Measurements from ENCODE around the gene FANCC. TPM values are rescaled to one million over a fixed set of nuclear protein-coding genes. Genes with fewer than 3 reads are reported as not detected.
A peak's percentile ranks its signal among the peaks of the same experiment; 100 is the strongest.

FANCC gene
- total RNA-seq, 1 donor from 2014 or later = 9.3 TPM

DNA sequence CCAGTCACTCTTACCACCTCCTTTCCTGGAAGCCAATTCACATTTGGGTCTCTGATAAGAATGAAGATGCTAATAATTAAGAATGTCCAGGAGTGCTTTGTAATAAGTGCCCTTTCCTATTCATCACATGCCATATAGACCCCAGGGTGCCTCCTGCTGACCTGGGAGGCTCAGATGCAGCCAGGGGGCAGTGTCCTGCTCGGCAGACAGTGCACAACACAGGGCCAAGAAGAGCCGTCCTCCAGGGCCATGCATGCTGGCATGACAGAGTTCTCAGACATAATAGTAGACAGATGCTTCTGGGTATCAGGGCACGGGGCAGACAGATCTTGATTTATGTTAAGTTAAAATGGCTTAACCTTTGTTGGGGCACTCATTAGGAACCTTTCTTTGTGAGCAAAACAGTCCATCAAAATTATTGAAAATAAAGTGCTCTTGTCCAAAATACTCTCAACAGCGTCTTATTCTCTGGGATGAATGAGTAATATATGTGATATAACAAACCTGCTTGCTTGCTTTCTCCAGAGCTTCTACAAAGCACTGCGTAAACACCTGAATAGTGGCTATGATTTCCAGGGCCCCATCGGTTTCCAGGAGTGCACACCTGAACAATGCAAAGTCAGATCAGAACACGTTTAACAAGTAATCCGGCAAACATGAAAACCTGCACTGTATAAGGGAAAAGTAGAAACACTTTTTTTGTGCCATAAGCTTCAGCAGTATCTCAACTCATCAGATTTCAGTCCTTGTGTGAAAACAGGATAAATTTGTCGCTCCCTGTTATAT lies 192.7 kb downstream of the FANCC start:
- TF ChIP-seq, protein P1, sequence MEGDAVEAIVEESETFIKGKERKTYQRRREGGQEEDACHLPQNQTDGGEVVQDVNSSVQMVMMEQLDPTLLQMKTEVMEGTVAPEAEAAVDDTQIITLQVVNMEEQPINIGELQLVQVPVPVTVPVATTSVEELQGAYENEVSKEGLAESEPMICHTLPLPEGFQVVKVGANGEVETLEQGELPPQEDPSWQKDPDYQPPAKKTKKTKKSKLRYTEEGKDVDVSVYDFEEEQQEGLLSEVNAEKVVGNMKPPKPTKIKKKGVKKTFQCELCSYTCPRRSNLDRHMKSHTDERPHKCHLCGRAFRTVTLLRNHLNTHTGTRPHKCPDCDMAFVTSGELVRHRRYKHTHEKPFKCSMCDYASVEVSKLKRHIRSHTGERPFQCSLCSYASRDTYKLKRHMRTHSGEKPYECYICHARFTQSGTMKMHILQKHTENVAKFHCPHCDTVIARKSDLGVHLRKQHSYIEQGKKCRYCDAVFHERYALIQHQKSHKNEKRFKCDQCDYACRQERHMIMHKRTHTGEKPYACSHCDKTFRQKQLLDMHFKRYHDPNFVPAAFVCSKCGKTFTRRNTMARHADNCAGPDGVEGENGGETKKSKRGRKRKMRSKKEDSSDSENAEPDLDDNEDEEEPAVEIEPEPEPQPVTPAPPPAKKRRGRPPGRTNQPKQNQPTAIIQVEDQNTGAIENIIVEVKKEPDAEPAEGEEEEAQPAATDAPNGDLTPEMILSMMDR (IDR thresholded peaks at IDR 0.05) = peak; percentile 64
- peaks cover 61% of the 10 kb centered on the region for H3K4me1 Mint-ChIP-seq (ENCODE audit: low read depth)
- no peak for DNase-seq (ENCODE audit: low spot score)
- H3K4me3 Mint-ChIP-seq (ENCODE audit: unreplicated experiment) = no peak overlapping the region
- no peaks in the 10 kb centered on the region for H3K9me3 Mint-ChIP-seq (ENCODE audit: low read depth)
- H3K27me3 Mint-ChIP-seq (ENCODE audit: low read depth) = no peaks in the 10 kb centered on the region
- H3K27ac Mint-ChIP-seq (ENCODE audit: unreplicated experiment) = peak overlapping the region; percentile 87
- peaks cover 2% of the 10 kb centered on the region for H3K36me3 Mint-ChIP-seq (ENCODE audit: low read depth)

DNA sequence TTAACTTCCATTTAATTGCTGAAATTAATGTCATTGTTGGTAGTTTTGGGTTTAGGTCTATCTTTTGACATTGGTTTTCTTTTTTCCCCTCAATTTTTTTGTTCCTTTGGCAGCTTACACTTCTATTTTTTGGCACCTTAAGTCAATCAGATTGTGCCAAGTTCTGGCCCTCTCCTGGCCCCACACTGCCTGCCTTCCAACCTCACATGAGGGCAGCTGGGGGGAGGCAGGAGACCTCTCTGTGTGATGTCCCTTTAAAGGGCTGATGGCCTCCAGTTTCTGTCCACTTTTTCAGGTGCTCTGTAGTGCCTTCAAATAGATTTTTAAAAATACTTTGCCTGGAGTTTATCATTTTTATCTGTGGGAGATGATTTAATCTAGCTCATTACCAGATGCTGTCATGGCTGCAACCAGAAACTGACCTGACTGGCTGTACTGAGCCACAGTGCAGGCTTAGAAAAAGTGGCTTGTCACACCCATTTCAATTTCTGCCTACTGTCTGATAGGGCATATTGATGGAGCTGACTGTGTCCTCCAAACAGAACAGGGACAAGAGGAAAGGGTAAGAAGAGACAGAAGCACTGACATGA lies 196.6 kb downstream of the FANCC start:
- no peaks in the 10 kb centered on the region for H3K27me3 Mint-ChIP-seq (ENCODE audit: low read depth)
- H3K4me1 Mint-ChIP-seq (ENCODE audit: low read depth) = peaks cover 65% of the 10 kb centered on the region
- TF ChIP-seq, protein P1 (IDR thresholded peaks at IDR 0.05) = no peak
- no peak for DNase-seq (ENCODE audit: low spot score)
- no peak overlapping the region for H3K4me3 Mint-ChIP-seq (ENCODE audit: unreplicated experiment)
- H3K36me3 Mint-ChIP-seq (ENCODE audit: low read depth) = peaks cover 2% of the 10 kb centered on the region
- H3K27ac Mint-ChIP-seq (ENCODE audit: unreplicated experiment) = no peak overlapping the region
- H3K9me3 Mint-ChIP-seq (ENCODE audit: low read depth) = no peaks in the 10 kb centered on the region

DNA sequence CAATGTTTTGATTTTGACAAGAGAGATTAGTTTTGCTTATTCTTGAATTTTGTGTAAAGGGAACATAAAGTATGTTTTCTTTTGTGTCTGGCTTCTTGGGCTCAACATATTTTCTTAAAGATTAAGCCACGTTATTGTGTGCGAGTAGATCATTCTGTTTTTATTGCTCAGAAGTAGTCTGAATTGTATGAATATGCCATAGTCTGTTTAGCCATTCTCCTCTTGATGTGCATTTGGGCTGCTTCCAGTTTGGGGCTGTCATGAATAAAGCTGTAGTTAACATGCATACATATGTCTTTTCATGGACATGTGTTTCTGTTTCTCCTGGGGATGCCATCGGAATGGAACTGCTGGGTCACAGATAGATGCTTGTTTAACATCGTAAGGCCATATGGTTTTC lies 198.9 kb downstream of the FANCC start:
- DNase-seq (ENCODE audit: low spot score) = no peak
- Mint-ChIP-seq H3K27me3 (ENCODE audit: low read depth) (no peaks in the 10 kb centered on the region), H3K4me3 (ENCODE audit: unreplicated experiment) (no peak overlapping the region), H3K9me3 (ENCODE audit: low read depth) (no peaks in the 10 kb centered on the region), H3K27ac (ENCODE audit: unreplicated experiment) (peak overlapping the region; percentile 92), H3K36me3 (ENCODE audit: low read depth) (peaks cover 2% of the 10 kb centered on the region), H3K4me1 (ENCODE audit: low read depth) (peaks cover 63% of the 10 kb centered on the region)
- TF ChIP-seq, protein P1 (IDR thresholded peaks at IDR 0.05) = no peak

DNA sequence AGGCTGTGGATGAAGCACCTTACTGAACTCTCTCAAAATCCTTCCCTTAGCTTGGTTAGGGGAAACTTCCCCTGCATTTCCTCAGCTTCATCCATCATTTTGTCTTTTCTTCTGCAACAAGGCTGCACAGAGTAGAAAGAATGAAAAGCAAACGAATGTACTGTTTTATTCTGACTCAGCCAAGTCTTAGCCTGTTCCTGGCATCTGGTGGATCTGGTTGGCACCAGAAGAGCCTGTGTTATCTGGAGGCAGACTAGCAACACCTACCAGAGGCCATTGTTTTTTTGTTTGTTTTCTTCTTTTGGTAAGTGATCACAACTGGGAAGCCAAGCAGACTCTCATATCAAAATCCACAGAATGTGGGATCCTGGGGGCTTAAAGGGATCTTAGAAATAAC lies 200.7 kb downstream of the FANCC start:
- peaks cover 67% of the 10 kb centered on the region for H3K4me1 Mint-ChIP-seq (ENCODE audit: low read depth)
- H3K27me3 Mint-ChIP-seq (ENCODE audit: low read depth) = no peaks in the 10 kb centered on the region
- TF ChIP-seq, protein P1 (IDR thresholded peaks at IDR 0.05) = no peak
- H3K27ac Mint-ChIP-seq (ENCODE audit: unreplicated experiment) = peak overlapping the region; percentile 84
- peaks cover 9% of the 10 kb centered on the region for H3K36me3 Mint-ChIP-seq (ENCODE audit: low read depth)
- no peak for DNase-seq (ENCODE audit: low spot score)
- H3K4me3 Mint-ChIP-seq (ENCODE audit: unreplicated experiment) = no peak overlapping the region
- no peaks in the 10 kb centered on the region for H3K9me3 Mint-ChIP-seq (ENCODE audit: low read depth)

DNA sequence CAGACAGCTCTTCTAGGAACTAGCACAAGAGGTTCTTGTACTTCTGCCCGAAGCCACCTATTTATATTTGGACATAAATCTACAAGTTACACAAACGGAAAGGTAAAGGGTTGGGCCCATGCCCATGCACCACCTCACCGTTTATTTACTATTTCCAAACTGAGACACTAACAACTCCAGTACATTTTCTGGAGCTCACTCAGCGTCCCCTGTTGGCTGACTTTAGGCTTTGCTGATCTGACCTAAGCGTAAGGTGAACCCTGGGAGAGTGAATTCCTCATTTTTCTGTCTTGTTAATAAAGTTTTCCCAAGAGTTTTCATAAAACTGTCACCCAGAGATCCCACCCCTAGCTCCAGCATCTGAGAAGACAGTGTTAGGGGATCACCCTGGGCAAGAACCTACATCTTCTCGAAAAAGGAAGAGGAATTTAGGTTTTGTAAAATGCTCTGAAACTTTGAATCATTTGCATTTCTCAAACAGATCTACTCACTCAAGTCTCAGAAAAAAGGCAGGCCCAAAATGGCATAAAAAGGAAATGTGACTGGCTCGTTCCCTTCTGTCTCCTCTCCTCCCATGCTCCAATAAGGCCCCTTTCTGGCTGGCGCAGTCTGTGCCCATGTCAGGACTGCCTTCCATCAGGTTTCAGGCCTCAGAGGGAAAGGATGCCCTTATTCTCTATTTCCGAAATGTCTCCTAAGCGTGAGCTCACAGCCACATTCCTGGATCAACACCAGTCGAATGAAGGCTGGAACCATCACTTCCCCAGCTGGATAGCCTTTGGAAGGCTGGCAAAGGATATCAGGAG lies 201.3 kb downstream of the FANCC start:
- H3K4me1 Mint-ChIP-seq (ENCODE audit: low read depth) = peaks cover 63% of the 10 kb centered on the region
- H3K36me3 Mint-ChIP-seq (ENCODE audit: low read depth) = peaks cover 9% of the 10 kb centered on the region
- TF ChIP-seq, protein P1 (IDR thresholded peaks at IDR 0.05) = peak; percentile 55
- peak overlapping the region; percentile 84 for H3K27ac Mint-ChIP-seq (ENCODE audit: unreplicated experiment)
- no peak for DNase-seq (ENCODE audit: low spot score)
- H3K27me3 Mint-ChIP-seq (ENCODE audit: low read depth) = no peaks in the 10 kb centered on the region
- H3K4me3 Mint-ChIP-seq (ENCODE audit: unreplicated experiment) = no peak overlapping the region
- no peaks in the 10 kb centered on the region for H3K9me3 Mint-ChIP-seq (ENCODE audit: low read depth)
